Retinal pigment epithelial cell (primary cell): ENCODE data around the gene P2RX3.

Source experiments
- DNase-seq: peaks from one replicate; pipeline ENCODE4 v3.0.0-alpha.2; 2010; ENCODE audit warnings: low read depth
- H3K4me3 ChIP-seq: 2 replicates; pipeline ENCODE4 v1.5.1; 2011; ENCODE audit warnings: mild to moderate bottlenecking, low read length, control low read depth, moderate library complexity
- TF ChIP-seq, protein P1 (sequence below): conservative IDR thresholded peaks from 2 replicates; pipeline ENCODE4 v1.5.1; 2011; ENCODE audit warnings: low read depth, low read length, control low read depth, inconsistent platforms

Gene P2RX3

DNA sequence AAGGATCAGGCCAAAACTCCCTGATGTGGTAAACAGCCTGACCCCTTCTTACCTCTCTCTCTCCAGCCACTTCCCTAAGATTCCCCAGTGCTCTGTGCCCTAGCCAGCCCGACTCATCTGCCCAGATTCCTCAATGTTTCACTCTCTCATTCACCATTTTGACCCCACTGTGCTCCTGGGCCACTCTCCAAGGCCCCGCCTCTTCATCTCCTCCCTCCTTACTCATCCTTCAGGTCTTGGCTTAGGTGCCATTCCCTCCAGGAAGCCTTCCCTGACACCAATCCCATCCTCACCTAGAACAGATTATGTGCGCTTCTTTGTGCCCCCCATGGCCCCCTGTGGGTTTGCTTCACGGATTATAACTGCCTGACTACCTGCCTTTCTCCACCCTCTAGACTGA, 75.5 kb downstream of the P2RX3 start:
- no peak for DNase-seq
- TF ChIP-seq, protein P1, sequence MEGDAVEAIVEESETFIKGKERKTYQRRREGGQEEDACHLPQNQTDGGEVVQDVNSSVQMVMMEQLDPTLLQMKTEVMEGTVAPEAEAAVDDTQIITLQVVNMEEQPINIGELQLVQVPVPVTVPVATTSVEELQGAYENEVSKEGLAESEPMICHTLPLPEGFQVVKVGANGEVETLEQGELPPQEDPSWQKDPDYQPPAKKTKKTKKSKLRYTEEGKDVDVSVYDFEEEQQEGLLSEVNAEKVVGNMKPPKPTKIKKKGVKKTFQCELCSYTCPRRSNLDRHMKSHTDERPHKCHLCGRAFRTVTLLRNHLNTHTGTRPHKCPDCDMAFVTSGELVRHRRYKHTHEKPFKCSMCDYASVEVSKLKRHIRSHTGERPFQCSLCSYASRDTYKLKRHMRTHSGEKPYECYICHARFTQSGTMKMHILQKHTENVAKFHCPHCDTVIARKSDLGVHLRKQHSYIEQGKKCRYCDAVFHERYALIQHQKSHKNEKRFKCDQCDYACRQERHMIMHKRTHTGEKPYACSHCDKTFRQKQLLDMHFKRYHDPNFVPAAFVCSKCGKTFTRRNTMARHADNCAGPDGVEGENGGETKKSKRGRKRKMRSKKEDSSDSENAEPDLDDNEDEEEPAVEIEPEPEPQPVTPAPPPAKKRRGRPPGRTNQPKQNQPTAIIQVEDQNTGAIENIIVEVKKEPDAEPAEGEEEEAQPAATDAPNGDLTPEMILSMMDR: no peak
- H3K4me3 ChIP-seq: no peak overlapping the region

DNA sequence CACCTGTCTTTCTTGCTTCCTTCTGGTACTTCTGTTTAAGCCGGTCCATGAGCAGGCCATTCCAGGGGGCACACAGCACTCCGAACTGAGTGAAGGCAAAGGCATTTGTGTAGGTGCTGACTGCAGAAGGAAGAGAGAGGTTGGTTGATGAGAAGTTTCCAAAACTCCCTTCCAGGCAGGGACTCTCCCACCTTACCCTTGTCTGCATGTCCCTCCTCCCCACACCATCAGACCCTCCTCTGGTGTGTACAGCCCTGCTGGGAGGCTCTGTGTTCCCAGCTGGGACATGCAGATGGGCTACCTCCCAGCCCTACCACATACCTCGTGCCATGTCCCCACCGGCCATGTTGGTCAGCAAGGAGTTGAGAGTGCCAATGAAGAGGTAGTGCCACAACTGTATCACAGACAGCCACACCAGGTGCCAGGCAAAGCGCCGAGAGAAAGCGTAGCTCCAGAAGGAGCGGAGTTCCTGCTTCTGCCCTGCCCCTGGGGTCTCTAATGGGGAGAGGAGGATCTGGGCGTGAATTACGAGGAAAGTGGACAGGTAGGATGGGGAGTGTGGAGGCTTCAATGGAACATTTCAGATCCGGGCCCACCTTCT, 76.6 kb downstream of the P2RX3 start:
- no peak for DNase-seq
- no peak overlapping the region for H3K4me3 ChIP-seq
- TF ChIP-seq, protein P1: no peak

DNA sequence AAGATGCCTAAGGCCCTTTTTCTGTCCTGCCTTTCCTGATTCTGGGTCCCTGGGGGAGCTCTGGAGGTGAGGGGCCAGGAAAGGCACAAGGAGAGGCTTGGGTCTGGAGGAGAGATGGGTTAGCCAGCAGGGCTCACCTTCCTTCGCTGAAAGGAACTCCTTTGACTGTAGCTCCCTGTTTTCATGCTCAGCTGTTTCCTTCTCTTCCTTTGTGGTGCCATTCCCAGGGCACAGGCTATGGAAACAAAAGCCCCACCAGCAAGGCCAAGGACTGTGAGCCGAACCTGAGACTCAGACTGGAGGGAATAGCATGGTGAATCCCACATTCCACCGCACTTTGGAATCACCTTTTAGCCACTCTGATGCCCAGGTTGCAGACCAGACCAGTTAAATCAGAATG, 78.3 kb downstream of the P2RX3 start:
- DNase-seq: no peak
- H3K4me3 ChIP-seq: no peak overlapping the region
- TF ChIP-seq, protein P1: no peak

DNA sequence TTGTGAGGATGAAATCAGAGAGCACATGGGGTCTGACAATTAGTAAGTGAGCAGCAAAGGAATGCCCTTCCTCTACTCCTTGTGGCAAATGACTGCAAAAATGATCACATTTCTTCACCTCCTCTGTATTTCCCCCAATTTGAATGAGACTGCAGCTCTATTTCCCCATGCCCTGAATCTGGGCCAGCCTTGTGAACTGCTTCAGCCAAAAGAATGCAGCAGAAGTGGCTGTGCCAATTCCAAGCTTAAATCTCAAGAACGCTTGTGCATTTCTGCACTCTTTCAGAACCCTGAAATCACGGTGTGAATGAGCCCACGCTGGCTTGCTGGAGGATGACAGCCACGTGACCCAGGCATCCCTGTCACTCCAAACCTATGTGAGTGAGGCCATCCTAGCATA, 78.9 kb downstream of the P2RX3 start:
- no peak overlapping the region for H3K4me3 ChIP-seq
- no peak for DNase-seq
- TF ChIP-seq, protein P1: no peak

DNA sequence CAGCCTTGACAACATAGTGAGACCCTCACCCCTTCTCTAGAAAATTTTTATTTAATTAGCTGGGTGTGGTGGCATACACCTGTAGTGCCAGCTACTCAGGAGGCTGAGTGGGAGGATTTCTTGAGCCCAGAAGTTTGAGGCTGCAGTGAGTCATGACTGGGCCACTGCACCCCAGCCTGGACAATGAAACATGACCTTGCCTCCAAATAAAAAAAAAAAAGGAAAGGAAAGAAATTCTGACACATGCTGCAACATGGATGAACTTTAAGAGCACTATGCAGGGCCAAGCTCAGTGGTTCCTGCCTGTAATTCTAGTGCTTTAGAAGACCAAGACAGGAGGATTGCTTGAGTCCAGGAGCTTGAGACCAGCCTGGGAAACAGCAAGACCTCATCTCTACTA, 80.0 kb downstream of the P2RX3 start:
- DNase-seq: no peak
- no peak overlapping the region for H3K4me3 ChIP-seq
- TF ChIP-seq, protein P1: no peak

DNA sequence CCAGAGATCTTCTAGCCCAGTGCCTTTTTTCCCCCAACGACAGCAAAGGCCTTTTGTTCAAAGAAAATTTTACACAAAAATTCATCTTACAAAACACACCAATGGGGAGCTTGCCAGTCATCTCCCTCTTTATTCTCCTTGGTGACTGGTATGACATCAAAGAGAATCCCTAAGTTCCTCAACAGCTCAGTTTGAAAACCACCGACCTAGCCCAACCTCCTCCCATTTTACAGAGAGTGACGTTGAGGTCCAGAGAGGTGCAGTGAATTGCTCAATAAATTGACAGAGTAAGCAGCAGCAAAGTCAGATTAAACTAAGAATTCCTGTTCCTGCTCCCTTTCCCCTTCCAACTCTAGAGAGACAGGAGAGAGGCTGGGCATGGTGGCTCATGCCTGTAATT, 81.0 kb downstream of the P2RX3 start:
- DNase-seq: no peak
- TF ChIP-seq, protein P1: no peak
- no peak overlapping the region for H3K4me3 ChIP-seq

DNA sequence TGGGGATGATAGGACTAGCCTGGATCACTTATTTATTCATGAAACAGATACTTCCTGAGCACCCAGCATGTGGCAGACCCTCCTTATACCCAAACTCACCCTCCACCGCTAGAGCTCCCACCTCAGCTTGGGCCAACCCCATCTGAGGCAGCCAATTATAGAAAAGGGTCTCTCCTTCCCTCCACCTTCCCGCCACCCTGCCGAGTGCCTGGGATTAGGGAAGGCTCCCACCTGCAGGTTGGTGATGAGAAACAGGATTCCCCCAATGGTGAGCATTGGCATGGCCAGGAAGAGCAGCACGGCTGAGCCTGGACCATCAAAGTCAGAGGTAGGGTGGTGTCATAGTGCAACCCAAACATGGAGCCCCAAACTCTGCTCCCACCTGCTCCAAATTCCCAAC, 82.9 kb downstream of the P2RX3 start:
- H3K4me3 ChIP-seq: no peak overlapping the region
- TF ChIP-seq, protein P1: no peak
- DNase-seq: no peak
